Keratinocyte (primary cell): ENCODE results near the gene CD2AP. TPM values are rescaled to one million over a fixed set of nuclear protein-coding genes. Genes with fewer than 3 reads are reported as not detected.

ENCODE experiments used
- DNase-seq: peaks from one replicate; pipeline ENCODE4 v3.0.0-alpha.2; 2011; ENCODE audit warnings: low read depth, missing footprints, low spot score
- FAIRE-seq: peaks from 2 replicates; lab custom pipeline; 2011; peaks lifted over from hg19 to GRCh38; lab: Jason Lieb, UNC
- H2AFZ ChIP-seq: 2 replicates; pipeline ENCODE4 v1.6.0; 2012; ENCODE audit warnings: low read length, control low read depth, inconsistent platforms; ENCODE audit not compliant: control insufficient read depth
- H3K27ac ChIP-seq: 2 replicates; pipeline ENCODE4 v1.5.1; 2011; ENCODE audit warnings: low read length; ENCODE audit not compliant: control insufficient read depth, insufficient read depth
- H3K27me3 ChIP-seq: 3 replicates; pipeline ENCODE4 v1.6.0; 2011; ENCODE audit warnings: low read length; ENCODE audit not compliant: control insufficient read depth, insufficient read depth; ENCODE audit errors: extremely low read depth
- H3K36me3 ChIP-seq, 2 experiments: 2 replicates in 1 of 2; 3 replicates in 1 of 2; pipeline ENCODE4 v1.5.1; 2011; ENCODE audit warnings: low read length in 2 of 2, mild to moderate bottlenecking in 1 of 2; ENCODE audit not compliant: control insufficient read depth in 2 of 2, insufficient read depth in 2 of 2; ENCODE audit errors: extremely low read depth in 1 of 2
- H3K4me1 ChIP-seq: 3 replicates; pipeline ENCODE4 v1.5.1; 2011; ENCODE audit warnings: low read length; ENCODE audit not compliant: control insufficient read depth, insufficient read depth; ENCODE audit errors: extremely low read depth
- H3K4me2 ChIP-seq: 3 replicates; pipeline ENCODE4 v1.6.0; 2011; ENCODE audit warnings: low read depth, low read length; ENCODE audit not compliant: control insufficient read depth, insufficient read depth; ENCODE audit errors: extremely low read depth
- H3K4me3 ChIP-seq, 3 experiments: fragments of 200-600 bp in 1 of 3; sonication (generic) in 1 of 3; 2 replicates in 2 of 3; 3 replicates in 1 of 3; pipeline ENCODE4 v1.5.1; 2011 to 2016; ENCODE audit warnings: low read length in 3 of 3, mild to moderate bottlenecking in 3 of 3, control low read depth in 2 of 3, inconsistent platforms in 1 of 3, low read depth in 1 of 3, mixed read lengths in 1 of 3, mixed run types in 1 of 3, moderate library complexity in 1 of 3; ENCODE audit not compliant: control insufficient read depth in 2 of 3, insufficient read depth in 2 of 3; ENCODE audit errors: extremely low read depth in 1 of 3
- H3K79me2 ChIP-seq: 2 replicates; pipeline ENCODE4 v1.6.0; 2012; ENCODE audit warnings: low read length; ENCODE audit not compliant: control insufficient read depth, insufficient read depth
- H3K9ac ChIP-seq: 3 replicates; pipeline ENCODE4 v1.6.0; 2011; ENCODE audit warnings: low read length; ENCODE audit not compliant: control insufficient read depth, insufficient read depth; ENCODE audit errors: extremely low read depth
- H3K9me1 ChIP-seq: 3 replicates; pipeline ENCODE4 v1.6.0; 2011; ENCODE audit warnings: low read length; ENCODE audit not compliant: control insufficient read depth, insufficient read depth; ENCODE audit errors: extremely low read depth
- H3K9me3 ChIP-seq: 2 replicates; pipeline ENCODE4 v1.5.1; 2012; ENCODE audit warnings: low read depth, low read length; ENCODE audit not compliant: control insufficient read depth
- H4K20me1 ChIP-seq: 3 replicates; pipeline ENCODE4 v1.6.0; 2011; ENCODE audit warnings: low read length; ENCODE audit not compliant: control insufficient read depth, insufficient read depth; ENCODE audit errors: extremely low read depth
- CTCF ChIP-seq, 3 experiments: IDR thresholded peaks in 1 of 3; conservative IDR thresholded peaks in 1 of 3; optimal IDR thresholded peaks in 1 of 3; 2 replicates in 2 of 3; 3 replicates in 1 of 3; pipeline versions ENCODE3 to v1.5.1; 2011; ENCODE audit warnings: low read length in 3 of 3, mild to moderate bottlenecking in 3 of 3, moderate library complexity in 2 of 3, control low read depth in 1 of 3, inconsistent platforms in 1 of 3; ENCODE audit not compliant: insufficient read depth in 2 of 3; ENCODE audit errors: extremely low read depth in 1 of 3
- EZH2 ChIP-seq: IDR thresholded peaks from one replicate; pipeline ENCODE4 v1.6.1; 2012; ENCODE audit warnings: inconsistent platforms, mild to moderate bottlenecking, low read length, moderate library complexity
- dilution Hi-C: fragments of 300-500 bp; cut with MboI; formaldehyde crosslinking; loops from one replicate; pipeline ENCODE4 v1.7.0; 2020; ENCODE audit warnings: low sequenced_read_pairs; ENCODE audit not compliant: extremely low pct_ligation_motif_present
- polyA plus RNA-seq, 5 experiments: library from polyadenylated mRNA; depleted of rRNA in 3 of 5; stranded (reverse) in 3 of 5; stranded (forward) in 1 of 5; unstranded in 1 of 5; fragments of >200 nt; gene quantifications; 1 replicate in 1 of 5; 2 replicates in 3 of 5; 3 replicates in 1 of 5; pipeline versions ENCODE4 v1.2.1 to v1.2.3, GENCODE V29; 2011 to 2012; ENCODE audit warnings: missing spikeins in 2 of 5, low read depth in 1 of 5, low replicate concordance in 1 of 5

CD2AP gene
- polyA plus RNA-seq, 1 donor (not counting 4 experiments of a cell fraction or from before 2014, with no cell fraction given): 23.9 TPM

DNA sequence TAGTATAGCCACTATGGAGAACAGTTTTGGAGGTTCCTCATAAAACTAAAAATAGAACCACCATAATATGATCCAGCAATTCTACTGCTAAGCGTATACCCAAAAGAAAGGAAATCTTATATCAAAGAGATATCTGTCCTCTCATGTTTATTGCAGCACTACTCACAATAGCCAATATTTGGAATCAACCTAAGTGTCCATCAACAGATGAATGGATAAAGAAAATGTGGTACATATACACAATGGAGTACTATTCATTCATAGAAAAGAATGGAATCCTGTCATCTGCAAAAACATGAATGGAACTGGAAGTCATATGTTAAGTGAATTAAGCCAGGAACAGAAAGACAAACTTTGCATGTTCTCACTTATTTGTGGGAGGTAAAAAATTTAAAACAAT, 5.7 kb upstream of the CD2AP start:
- Histone ChIP-seq H3K27me3 (no peaks in the 10 kb centered on the region), H3K36me3 (no peaks in the 10 kb centered on the region), H2AFZ (no peak overlapping the region), H4K20me1 (no peaks in the 10 kb centered on the region), H3K9ac (no peak overlapping the region), H3K79me2 (no peaks in the 10 kb centered on the region), H3K9me3 (no peaks in the 10 kb centered on the region), H3K27ac (no peak overlapping the region), H3K4me1 (peaks cover 7% of the 10 kb centered on the region), H3K4me2 (no peak overlapping the region), H3K9me1 (no peaks in the 10 kb centered on the region), H3K4me3 (no peak overlapping the region)
- no peak for TF ChIP-seq CTCF (optimal IDR thresholded peaks at IDR 0.05 in 1 of 3, IDR thresholded peaks at IDR 0.05 in 1 of 3, conservative IDR thresholded peaks at IDR 0.05 in 1 of 3; ENCODE audit: extremely low read depth in 1 of 3, insufficient read depth in 2 of 3, low read length in 3 of 3)
- TF ChIP-seq EZH2: no peak
- dilution Hi-C loops: no loop called here
- no peak for FAIRE-seq
- DNase-seq: no peak

DNA sequence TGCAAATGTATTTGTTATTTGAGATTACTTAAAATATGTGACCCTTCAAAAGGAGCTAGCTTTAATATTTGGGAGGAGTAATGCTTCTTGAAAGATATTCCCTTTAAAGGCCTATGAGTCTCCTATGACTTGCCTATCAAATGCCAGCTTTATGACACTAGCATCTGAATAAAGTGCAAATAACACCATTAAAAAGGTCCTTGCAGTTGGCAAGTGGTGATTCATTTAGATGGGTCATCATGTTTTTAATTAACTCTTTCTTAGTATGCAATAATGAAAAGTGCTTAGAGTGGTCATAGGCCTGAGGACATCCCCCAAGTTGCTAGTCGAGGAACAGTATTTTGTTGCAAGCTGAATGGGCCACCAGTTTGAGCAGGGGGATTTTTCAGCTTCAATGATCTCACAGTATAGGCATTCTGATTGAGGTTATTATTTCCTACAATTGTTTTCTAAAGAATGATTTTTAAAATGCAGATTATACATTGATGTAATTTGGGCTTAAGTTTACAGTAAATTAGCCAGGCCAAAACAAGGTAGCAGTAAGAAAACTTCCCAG, 3.7 kb upstream of the CD2AP start:
- Histone ChIP-seq H3K9me3 (no peaks in the 10 kb centered on the region), H3K27ac (no peak overlapping the region), H3K4me3 (no peak overlapping the region), H3K9ac (no peak overlapping the region), H3K36me3 (no peaks in the 10 kb centered on the region), H2AFZ (no peak overlapping the region), H3K79me2 (peaks cover 9% of the 10 kb centered on the region), H3K27me3 (no peaks in the 10 kb centered on the region), H3K4me2 (no peak overlapping the region), H3K4me1 (peaks cover 7% of the 10 kb centered on the region), H3K9me1 (no peaks in the 10 kb centered on the region), H4K20me1 (no peaks in the 10 kb centered on the region)
- dilution Hi-C loops: no loop called here
- DNase-seq: no peak
- TF ChIP-seq CTCF (optimal IDR thresholded peaks at IDR 0.05 in 1 of 3, IDR thresholded peaks at IDR 0.05 in 1 of 3, conservative IDR thresholded peaks at IDR 0.05 in 1 of 3; ENCODE audit: extremely low read depth in 1 of 3, insufficient read depth in 2 of 3, low read length in 3 of 3) (no peak), EZH2 (no peak)
- FAIRE-seq: no peak
